CD4-positive, CD25-positive, alpha-beta regulatory T cell (primary cell): ENCODE measurements around the gene MYH14. TPM values are rescaled to one million over a fixed set of nuclear protein-coding genes. Genes with fewer than 3 reads are reported as not detected.

Source experiments
- ATAC-seq, 2 donors: fragments of 150-1000 bp; cut with Tn5 transposase; one replicate each; pipeline ENCODE4 v1.10.0; 2021; ENCODE audit warnings: low read depth in 2 of 2, moderate number of reproducible peaks in 2 of 2, moderate library complexity in 1 of 2
- DNase-seq, 3 donors: peaks; one replicate each; pipeline versions ENCODE4 v3.0.0 to v3.0.0-alpha.2; 2012 to 2022; ENCODE audit warnings: mixed read lengths in 1 of 3
- H3K27ac ChIP-seq: one replicate; pipeline ENCODE4 v1.7.0; 2013; ENCODE audit warnings: mild to moderate bottlenecking, low read length; ENCODE audit not compliant: insufficient read depth, poor library complexity, severe bottlenecking
- H3K27me3 ChIP-seq: one replicate; pipeline ENCODE4 v1.7.0; 2013; ENCODE audit warnings: low read length; ENCODE audit not compliant: control insufficient read depth, insufficient read depth
- H3K36me3 ChIP-seq: one replicate; pipeline ENCODE4 v1.7.0; 2013; ENCODE audit warnings: mild to moderate bottlenecking, low read length, moderate library complexity; ENCODE audit not compliant: control insufficient read depth, insufficient read depth
- H3K4me1 ChIP-seq: 2 replicates; pipeline ENCODE4 v1.7.0; 2013; ENCODE audit warnings: mild to moderate bottlenecking, low read length; ENCODE audit not compliant: insufficient read depth, control insufficient read depth, poor library complexity, severe bottlenecking
- H3K4me3 ChIP-seq: one replicate; pipeline ENCODE4 v1.7.0; 2013; ENCODE audit warnings: low read depth, mild to moderate bottlenecking, low read length, moderate library complexity
- H3K9me3 ChIP-seq, 2 experiments: 1 replicate in 1 of 2; 2 replicates in 1 of 2; pipeline ENCODE4 v1.7.0; 2013; ENCODE audit warnings: low read length in 2 of 2, mild to moderate bottlenecking in 1 of 2, moderate library complexity in 1 of 2; ENCODE audit not compliant: control insufficient read depth in 2 of 2
- H3K27ac Mint-ChIP-seq, 3 donors: one replicate each; pipeline ENCODE4 v1.8.0; 2020 to 2022; ENCODE audit warnings: mild to moderate bottlenecking in 3 of 3, mixed read lengths in 3 of 3, moderate library complexity in 2 of 3
- H3K27me3 Mint-ChIP-seq: one replicate; pipeline ENCODE4 v1.8.0; 2022; ENCODE audit warnings: mild to moderate bottlenecking, mixed read lengths
- H3K36me3 Mint-ChIP-seq: one replicate; pipeline ENCODE4 v1.8.0; 2020; ENCODE audit warnings: mixed read lengths
- H3K4me1 Mint-ChIP-seq, 4 donors: one replicate each; pipeline ENCODE4 v1.8.0; 2020 to 2022; ENCODE audit warnings: mixed read lengths in 4 of 4, mild to moderate bottlenecking in 1 of 4
- H3K4me3 Mint-ChIP-seq, 4 donors: one replicate each; pipeline ENCODE4 v1.8.0; 2020 to 2022; ENCODE audit warnings: mild to moderate bottlenecking in 4 of 4, mixed read lengths in 4 of 4, moderate library complexity in 3 of 4
- H3K9me3 Mint-ChIP-seq, 7 donors: one replicate each; pipeline ENCODE4 v1.8.0; 2020 to 2022; ENCODE audit warnings: mixed read lengths in 7 of 7, mild to moderate bottlenecking in 3 of 7, moderate library complexity in 2 of 7
- polyA plus RNA-seq, 4 donors: library from polyadenylated mRNA; unstranded; fragments of 300-500 nt; fragmentation: Illumina TruSeq; gene quantifications; one replicate each; pipeline ENCODE4 v1.2.3, GENCODE V29; 2021
- total RNA-seq: library from RNA; stranded (reverse); gene quantifications from one replicate; pipeline ENCODE4 v1.2.3, GENCODE V29; 2022

Gene MYH14
- total and polyA plus RNA-seq, 5 donors from 2014 or later, result not detected

DNA sequence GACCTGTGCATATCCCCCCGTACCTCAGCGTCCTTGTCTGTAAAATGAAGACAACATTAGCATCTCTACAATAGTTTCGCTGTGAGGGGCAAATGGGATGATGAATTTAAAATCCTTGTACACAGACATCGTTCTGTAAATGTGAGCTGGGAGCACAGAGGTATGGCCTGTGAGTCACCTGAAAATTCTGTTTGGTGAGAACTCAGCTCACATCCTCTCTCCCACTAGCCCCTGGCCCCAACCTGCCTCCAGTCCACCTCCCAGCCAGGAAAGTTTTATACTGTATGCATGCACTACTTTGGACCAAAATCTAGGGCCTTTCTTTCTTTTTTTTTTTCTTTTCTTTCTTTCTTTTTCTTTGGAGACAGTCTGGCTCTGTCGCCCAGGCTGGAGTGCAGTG is 31.7 kb upstream of the MYH14 start:
- H3K9me3 Mint-ChIP-seq, result peaks cover 0 to 1% (median 0%) of the 10 kb centered on the region in 7 donors
- H3K36me3 Mint-ChIP-seq, result no peaks in the 10 kb centered on the region
- Histone ChIP-seq H3K27ac (no peak overlapping the region), H3K4me1 (no peaks in the 10 kb centered on the region), H3K27me3 (no peaks in the 10 kb centered on the region), H3K4me3 (no peak overlapping the region), H3K36me3 (no peaks in the 10 kb centered on the region), H3K9me3 (no peaks in the 10 kb centered on the region)
- no peak for DNase-seq
- no peak for ATAC-seq
- no peak overlapping the region for H3K4me3 Mint-ChIP-seq
- H3K27ac Mint-ChIP-seq, result no peak overlapping the region
- peaks cover 5% of the 10 kb centered on the region for H3K27me3 Mint-ChIP-seq
- H3K4me1 Mint-ChIP-seq, result peaks cover 0 to 5% (median under 1%) of the 10 kb centered on the region in 4 donors

DNA sequence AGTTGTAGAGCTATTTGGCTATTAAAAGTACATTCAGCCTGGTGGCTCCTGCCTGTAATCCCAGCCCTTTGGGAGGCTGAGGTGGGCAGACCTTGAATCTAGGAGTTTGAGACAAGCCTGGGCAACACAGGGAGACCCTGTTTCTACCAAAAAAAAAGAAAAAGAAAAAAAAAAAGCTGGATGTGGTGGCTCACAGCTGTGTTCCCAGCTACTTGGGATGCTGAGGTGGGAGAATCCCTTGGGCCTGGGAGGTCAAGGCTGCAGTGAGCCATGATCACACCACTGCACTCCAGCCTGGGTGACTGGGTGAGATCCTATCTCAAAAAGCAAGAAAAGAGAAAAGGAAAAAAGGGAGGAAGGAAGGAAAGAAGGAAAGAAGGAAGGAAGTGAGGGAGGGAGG is 30.7 kb upstream of the MYH14 start:
- H3K36me3 Mint-ChIP-seq, result no peaks in the 10 kb centered on the region
- ATAC-seq (no peak), DNase-seq (no peak)
- H3K27me3 Mint-ChIP-seq, result peaks cover 5% of the 10 kb centered on the region
- no peak overlapping the region for H3K4me3 Mint-ChIP-seq
- Histone ChIP-seq H3K27me3 (no peaks in the 10 kb centered on the region), H3K9me3 (no peaks in the 10 kb centered on the region), H3K4me1 (no peaks in the 10 kb centered on the region), H3K36me3 (no peaks in the 10 kb centered on the region), H3K27ac (no peak overlapping the region), H3K4me3 (no peak overlapping the region)
- peaks cover 0 to 1% (median 0%) of the 10 kb centered on the region in 7 donors for H3K9me3 Mint-ChIP-seq
- H3K4me1 Mint-ChIP-seq, result peaks cover 0 to 5% (median 0%) of the 10 kb centered on the region in 4 donors
- no peak overlapping the region for H3K27ac Mint-ChIP-seq

DNA sequence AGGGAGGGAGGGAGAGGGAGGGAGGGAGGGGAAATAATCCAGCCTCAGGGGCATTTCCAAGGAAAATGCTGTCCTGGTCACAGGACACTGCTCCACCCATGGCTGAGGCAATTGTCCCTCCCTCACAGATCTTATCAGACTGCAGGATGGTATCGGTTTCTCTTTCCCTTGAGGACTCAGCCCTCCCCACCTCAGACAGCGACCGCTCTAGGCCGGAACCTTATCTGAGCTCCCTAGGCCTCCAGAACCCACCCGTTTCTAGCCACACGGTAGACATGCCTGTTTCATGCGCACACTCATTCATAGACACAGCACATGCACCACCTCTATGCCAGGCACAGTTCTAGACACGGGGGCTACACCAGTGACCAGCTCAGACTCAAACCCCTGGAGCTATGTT is 30.3 kb upstream of the MYH14 start:
- no peak overlapping the region for H3K27ac ChIP-seq
- no peaks in the 10 kb centered on the region for H3K9me3 ChIP-seq
- no peaks in the 10 kb centered on the region for H3K36me3 ChIP-seq
- no peaks in the 10 kb centered on the region for H3K36me3 Mint-ChIP-seq
- no peak overlapping the region for H3K4me3 ChIP-seq
- ATAC-seq (no peak), DNase-seq (peak in 1 of 3 donors; percentile 15)
- no peak overlapping the region for H3K4me3 Mint-ChIP-seq
- peaks cover 0 to 5% (median 0%) of the 10 kb centered on the region in 4 donors for H3K4me1 Mint-ChIP-seq
- no peaks in the 10 kb centered on the region for H3K27me3 ChIP-seq
- H3K9me3 Mint-ChIP-seq, result peaks cover 0 to 1% (median 0%) of the 10 kb centered on the region in 7 donors
- H3K27ac Mint-ChIP-seq, result no peak overlapping the region
- H3K4me1 ChIP-seq, result no peaks in the 10 kb centered on the region
- peaks cover 5% of the 10 kb centered on the region for H3K27me3 Mint-ChIP-seq

DNA sequence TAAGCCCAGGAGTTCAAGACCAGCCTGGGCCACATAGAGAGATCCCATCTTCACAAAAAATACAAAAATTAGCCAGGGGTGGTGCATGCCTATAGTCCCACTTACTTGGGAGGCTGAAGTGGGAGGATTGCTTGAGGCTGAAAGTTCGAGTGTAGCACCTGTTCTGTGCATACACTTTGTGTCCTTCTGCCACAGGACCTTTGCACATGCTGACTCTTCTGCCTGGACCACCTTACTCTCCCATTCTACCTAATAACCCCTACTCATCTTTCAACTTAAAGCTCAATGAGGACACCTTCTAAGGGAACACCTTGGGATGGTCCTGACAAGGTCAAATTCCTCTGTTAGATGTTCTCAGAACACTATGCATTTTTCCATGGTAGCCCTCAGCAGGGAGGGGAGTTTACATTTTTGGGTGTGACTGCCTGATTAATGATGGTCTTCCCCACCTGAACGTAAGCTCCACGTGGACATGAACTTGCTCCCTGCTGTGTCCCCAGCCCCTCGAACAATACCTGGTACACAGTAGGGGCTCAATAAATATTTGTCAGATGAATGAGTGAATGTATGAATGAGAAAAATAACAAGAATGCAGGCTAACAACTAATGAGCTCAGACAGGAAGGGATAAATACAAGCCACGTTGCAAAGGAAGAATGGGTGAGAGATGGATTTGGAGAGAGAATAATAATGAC is 29.2 kb upstream of the MYH14 start:
- H3K9me3 ChIP-seq, result no peaks in the 10 kb centered on the region
- no peak for ATAC-seq
- H3K36me3 Mint-ChIP-seq, result no peaks in the 10 kb centered on the region

DNA sequence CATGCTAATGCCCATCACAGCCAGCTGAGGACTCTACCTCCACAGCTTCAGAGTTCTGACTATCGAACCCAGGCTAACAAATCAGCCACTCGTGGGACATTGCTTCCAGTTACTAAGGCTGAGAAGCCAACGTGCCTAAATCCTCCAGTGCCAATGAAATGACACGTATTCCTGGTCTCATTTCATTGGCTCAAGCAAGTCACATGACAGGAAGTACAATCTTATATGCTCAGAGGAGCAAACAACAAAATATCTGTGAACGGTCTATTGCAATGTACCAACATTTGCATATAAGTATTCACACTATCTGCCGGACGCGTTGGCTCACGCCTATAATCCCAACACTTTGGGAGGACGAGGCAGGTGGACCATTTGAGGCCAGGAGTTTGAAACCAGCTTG is 27.5 kb upstream of the MYH14 start:
- no peak for DNase-seq
- H3K27ac ChIP-seq, result no peak overlapping the region
- peaks cover 0 to 1% of the 10 kb centered on the region in 2 experiments for H3K9me3 ChIP-seq
- Mint-ChIP-seq H3K4me3 (no peak overlapping the region), H3K27ac (peak overlapping the region in 1 of 3 donors; percentile 74), H3K36me3 (no peaks in the 10 kb centered on the region), H3K9me3 (peaks cover 0 to 6% (median 2%) of the 10 kb centered on the region in 7 donors), H3K4me1 (peaks cover 0 to 5% (median 0%) of the 10 kb centered on the region in 4 donors), H3K27me3 (peaks cover 18% of the 10 kb centered on the region)
- no peak for ATAC-seq
- peaks cover 2% of the 10 kb centered on the region for H3K27me3 ChIP-seq
- no peak overlapping the region for H3K4me3 ChIP-seq
- H3K4me1 ChIP-seq, result no peaks in the 10 kb centered on the region
- H3K36me3 ChIP-seq, result no peaks in the 10 kb centered on the region

More for the DNA sequence above, 29.2 kb upstream of the MYH14 start:
- no peak overlapping the region for H3K27ac Mint-ChIP-seq
- Histone ChIP-seq H3K36me3 (no peaks in the 10 kb centered on the region), H3K4me1 (no peaks in the 10 kb centered on the region), H3K27ac (no peak overlapping the region), H3K4me3 (no peak overlapping the region), H3K27me3 (no peaks in the 10 kb centered on the region)
- no peak for DNase-seq
- peaks cover 0 to 5% (median 0%) of the 10 kb centered on the region in 4 donors for H3K4me1 Mint-ChIP-seq
- H3K9me3 Mint-ChIP-seq, result peaks cover 0 to 2% (median 0%) of the 10 kb centered on the region in 7 donors
- H3K4me3 Mint-ChIP-seq, result no peak overlapping the region
- H3K27me3 Mint-ChIP-seq, result peaks cover 10% of the 10 kb centered on the region

DNA sequence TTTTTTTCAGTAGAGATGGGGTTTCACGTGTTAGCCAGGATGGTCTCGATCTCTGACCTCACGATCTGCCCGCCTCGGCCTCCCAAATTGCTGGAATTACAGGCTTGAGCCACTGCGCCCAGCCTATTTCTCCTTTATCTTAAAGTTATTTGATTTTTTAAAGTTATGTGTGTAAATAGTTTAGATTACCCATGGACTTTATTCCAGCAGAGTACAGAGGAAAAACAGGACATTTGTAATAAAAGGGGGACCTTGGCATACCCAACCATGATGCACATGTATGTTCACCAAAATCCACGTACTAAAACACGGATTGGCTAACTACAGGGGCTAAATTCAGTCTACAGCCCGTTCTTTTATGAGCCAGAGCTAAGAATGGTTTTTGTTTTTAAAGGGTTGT is 26.6 kb upstream of the MYH14 start:
- H3K36me3 ChIP-seq, result no peaks in the 10 kb centered on the region
- no peak overlapping the region for H3K27ac Mint-ChIP-seq

DNA sequence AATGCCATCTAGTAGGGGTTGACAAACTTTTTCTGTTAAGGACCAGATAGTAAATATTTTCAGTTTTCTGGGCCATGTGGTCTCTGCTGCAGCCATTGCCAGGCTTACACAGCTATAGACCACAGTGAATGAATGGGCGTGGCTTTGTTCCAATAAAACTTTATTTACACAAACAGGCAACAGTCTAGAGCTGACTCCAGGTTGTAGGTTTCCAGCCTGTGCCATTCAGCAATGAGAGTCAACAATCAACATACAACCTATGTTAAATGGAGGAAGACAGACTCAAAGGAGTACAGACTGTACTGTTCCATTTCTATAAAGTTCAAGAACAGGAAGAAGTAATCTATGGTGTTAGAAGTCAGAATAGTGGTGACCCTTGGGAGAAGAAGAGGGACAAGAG is 25.1 kb upstream of the MYH14 start:
- Mint-ChIP-seq H3K9me3 (peaks cover 0 to 6% (median 2%) of the 10 kb centered on the region in 7 donors), H3K4me3 (no peak overlapping the region), H3K36me3 (no peaks in the 10 kb centered on the region), H3K27me3 (peaks cover 17% of the 10 kb centered on the region), H3K4me1 (peaks cover 0 to 5% (median 0%) of the 10 kb centered on the region in 4 donors), H3K27ac (no peak overlapping the region)
- Histone ChIP-seq H3K9me3 (peaks cover 0 to 1% of the 10 kb centered on the region in 2 experiments), H3K4me1 (no peaks in the 10 kb centered on the region), H3K27ac (no peak overlapping the region), H3K36me3 (no peaks in the 10 kb centered on the region), H3K27me3 (peaks cover 2% of the 10 kb centered on the region), H3K4me3 (no peak overlapping the region)
- ATAC-seq (no peak), DNase-seq (no peak)

More for the DNA sequence above, 26.6 kb upstream of the MYH14 start:
- H3K36me3 Mint-ChIP-seq, result no peaks in the 10 kb centered on the region
- peaks cover 0 to 6% (median 2%) of the 10 kb centered on the region in 7 donors for H3K9me3 Mint-ChIP-seq
- peaks cover 20% of the 10 kb centered on the region for H3K27me3 Mint-ChIP-seq
- Histone ChIP-seq H3K27me3 (peaks cover 2% of the 10 kb centered on the region), H3K27ac (no peak overlapping the region), H3K9me3 (peaks cover 0 to 1% of the 10 kb centered on the region in 2 experiments), H3K4me3 (no peak overlapping the region), H3K4me1 (no peaks in the 10 kb centered on the region)
- ATAC-seq, result no peak
- no peak for DNase-seq
- H3K4me1 Mint-ChIP-seq, result peaks cover 0 to 5% (median 0%) of the 10 kb centered on the region in 4 donors
- H3K4me3 Mint-ChIP-seq, result no peak overlapping the region
